Activated CD4-positive, alpha-beta T cell treated with anti-CD3 and anti-CD28 coated beads, Interleukin-2, amount 10 ng/mL, durations not matched to agents 7 days and 5 days (primary cell): ENCODE results near the gene SMIM29. TPM values are rescaled to one million over a fixed set of nuclear protein-coding genes. Genes with fewer than 3 reads are reported as not detected.

Experiments used
- CTCF ChIA-PET: fragments of 350-600 bp; sonication (Branson Sonifier 250); formaldehyde crosslinking; loops from one replicate; lab custom pipeline; 2021; ENCODE audit warnings: antibody characterized with exemption; lab: Charles Lee
- POLR2A ChIA-PET: fragments of 350-600 bp; sonication (Branson Sonifier 250); formaldehyde crosslinking; loops from one replicate; lab custom pipeline; 2021; ENCODE audit warnings: antibody characterized with exemption; lab: Charles Lee
- DNase-seq: peaks from one replicate; pipeline ENCODE4 v3.0.0-alpha.2; 2020
- H3K27ac Mint-ChIP-seq: one replicate; pipeline ENCODE4 v1.8.0; 2021; ENCODE audit warnings: mild to moderate bottlenecking, moderate library complexity, mixed read lengths
- H3K27me3 Mint-ChIP-seq: one replicate; pipeline ENCODE4 v1.8.0; 2021; ENCODE audit warnings: mixed read lengths
- H3K36me3 Mint-ChIP-seq: one replicate; pipeline ENCODE4 v1.8.0; 2021; ENCODE audit warnings: low read depth, mixed read lengths
- H3K4me1 Mint-ChIP-seq: one replicate; pipeline ENCODE4 v1.8.0; 2021; ENCODE audit warnings: mixed read lengths
- H3K4me3 Mint-ChIP-seq: one replicate; pipeline ENCODE4 v1.8.0; 2021; ENCODE audit warnings: mild to moderate bottlenecking, moderate library complexity, mixed read lengths
- H3K9me3 Mint-ChIP-seq: one replicate; pipeline ENCODE4 v1.8.0; 2021; ENCODE audit warnings: mixed read lengths
- total RNA-seq, 2 experiments: library from RNA; stranded (reverse); gene quantifications; one replicate each; pipeline ENCODE4 v1.2.3, GENCODE V29; 2021

Gene SMIM29
- 10 to 100 TPM; 22.4 to 23.1 TPM for total RNA-seq

- peaks cover 49% of the 10 kb centered on the region for H3K4me1 Mint-ChIP-seq
Measured at GRCh38 chr6:34248727-34249468, at the start of gene SMIM29. SMIM29 (minus strand) TSS chr6:34249006; CDS start chr6:34247791, 1,215 bp downstream.

DNA sequence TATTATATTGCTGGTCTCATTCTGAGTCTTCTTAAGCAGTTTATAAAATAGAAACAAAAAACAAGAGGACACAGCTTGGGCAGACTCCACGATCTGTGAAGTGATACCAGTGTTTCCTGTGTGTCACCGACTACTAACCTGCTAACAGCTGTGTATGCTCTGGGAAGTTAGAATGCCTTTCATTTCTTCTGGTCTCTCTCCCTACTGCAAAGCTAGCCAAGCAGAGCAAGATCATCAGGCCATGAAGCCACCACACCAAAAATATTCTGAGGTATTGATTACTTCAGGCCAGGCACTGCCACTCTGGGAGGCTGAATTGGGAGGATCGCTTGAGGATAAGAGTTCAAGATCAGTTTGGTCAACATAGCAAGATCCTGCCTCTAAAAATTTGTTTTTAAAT, 46.9 kb upstream of the SMIM29 start:
- Mint-ChIP-seq H3K27ac (peak overlapping the region; percentile 64), H3K27me3 (no peaks in the 10 kb centered on the region), H3K4me1 (peaks cover 14% of the 10 kb centered on the region), H3K36me3 (peaks cover 17% of the 10 kb centered on the region), H3K9me3 (no peaks in the 10 kb centered on the region), H3K4me3 (peak overlapping the region; percentile 1)
- CTCF ChIA-PET = interaction anchor here (0.6 to 1.8 kb wide), 4 partner anchors 10 to 63 kb away, joined by 3 to 4 read pairs (median 4); no protein-coding TSS in a partner anchor
- DNase-seq = peak; percentile 24
- POLR2A ChIA-PET = interaction anchor here (0.6 kb wide), 1 partner anchor 24 kb away, joined by 5 read pairs; no protein-coding TSS in a partner anchor

More at GRCh38 chr6:34248727-34249468, at the start of gene SMIM29:
- H3K9me3 Mint-ChIP-seq = no peaks in the 10 kb centered on the region
- peak; percentile 97 for DNase-seq
- POLR2A ChIA-PET = interaction anchor here (1.4 kb wide), 1 partner anchor 166 kb away, joined by 4 read pairs; no protein-coding TSS in a partner anchor
- H3K36me3 Mint-ChIP-seq = peaks cover 17% of the 10 kb centered on the region
- CTCF ChIA-PET = interaction anchor here (0.6 to 4.9 kb wide), 40 partner anchors 8 to 1103 kb away, joined by 3 to 40 read pairs (median 4); partner anchors contain the start of gene HMGA1
- peak within 1 kb of the TSS; percentile 97 for H3K27ac Mint-ChIP-seq
- peaks cover 6% of the 10 kb centered on the region for H3K27me3 Mint-ChIP-seq
- H3K4me3 Mint-ChIP-seq = peak within 1 kb of the TSS; percentile 96

DNA sequence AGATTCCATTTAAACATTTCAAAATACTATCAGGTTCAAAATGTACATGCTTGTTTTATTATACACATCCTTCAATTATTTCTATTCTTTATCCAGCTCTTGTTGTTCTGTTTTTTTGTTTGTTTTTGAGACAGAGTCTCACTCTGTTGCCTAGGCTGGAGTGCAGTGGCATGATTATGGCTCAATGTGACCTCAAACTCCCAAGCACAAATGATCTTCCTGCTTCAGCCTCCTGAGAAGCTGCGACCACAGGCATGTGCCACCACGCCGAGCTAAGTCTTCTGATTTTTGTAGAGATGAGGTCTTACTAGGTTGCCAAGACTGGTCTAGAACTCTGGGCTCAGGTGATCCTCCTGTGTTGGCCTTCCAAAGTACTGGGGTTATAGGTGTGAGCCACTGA, 44.1 kb upstream of the SMIM29 start:
- no peak overlapping the region for H3K4me3 Mint-ChIP-seq
- POLR2A ChIA-PET = interaction anchor here (0.6 kb wide), 1 partner anchor 22 kb away, joined by 3 read pairs; no protein-coding TSS in a partner anchor
- no peak overlapping the region for H3K27ac Mint-ChIP-seq

GRCh38 chr6:34289137-34289536, 40.3 kb upstream of the SMIM29 start:
- DNase-seq = no peak
- Mint-ChIP-seq H3K4me1 (peaks cover 31% of the 10 kb centered on the region), H3K4me3 (no peak overlapping the region), H3K9me3 (no peaks in the 10 kb centered on the region), H3K27me3 (no peaks in the 10 kb centered on the region), H3K27ac (peak overlapping the region; percentile 58), H3K36me3 (peaks cover 37% of the 10 kb centered on the region)
- CTCF ChIA-PET = interaction anchor here (0.9 to 1.9 kb wide), 2 partner anchors 12 to 15 kb away, joined by 3 to 4 read pairs; no protein-coding TSS in a partner anchor
- POLR2A ChIA-PET = no interaction called here

More for the DNA sequence above, 44.1 kb upstream of the SMIM29 start:
- H3K9me3 Mint-ChIP-seq = no peaks in the 10 kb centered on the region
- H3K4me1 Mint-ChIP-seq = peaks cover 30% of the 10 kb centered on the region
- DNase-seq = no peak
- CTCF ChIA-PET = interaction anchor here (0.5 to 1.3 kb wide), 3 partner anchors 10 to 1324 kb away, joined by 3 to 4 read pairs (median 3); partner anchors contain the start of gene SMIM29
- H3K27me3 Mint-ChIP-seq = no peaks in the 10 kb centered on the region
- peaks cover 25% of the 10 kb centered on the region for H3K36me3 Mint-ChIP-seq

GRCh38 chr6:34288581-34288980, 39.8 kb upstream of the SMIM29 start:
- DNase-seq = peak; percentile 39
- Mint-ChIP-seq H3K9me3 (no peaks in the 10 kb centered on the region), H3K27ac (peak overlapping the region; percentile 47), H3K27me3 (no peaks in the 10 kb centered on the region), H3K4me1 (peaks cover 31% of the 10 kb centered on the region), H3K36me3 (peaks cover 36% of the 10 kb centered on the region), H3K4me3 (no peak overlapping the region)
- POLR2A ChIA-PET = no interaction called here
- CTCF ChIA-PET = no interaction called here

- no peaks in the 10 kb centered on the region for H3K9me3 Mint-ChIP-seq
- CTCF ChIA-PET = no interaction called here
- no peak for DNase-seq
- H3K4me1 Mint-ChIP-seq = peaks cover 31% of the 10 kb centered on the region
- H3K27me3 Mint-ChIP-seq = no peaks in the 10 kb centered on the region
- no peak overlapping the region for H3K27ac Mint-ChIP-seq
- H3K4me3 Mint-ChIP-seq = no peak overlapping the region
- POLR2A ChIA-PET = no interaction called here
- H3K36me3 Mint-ChIP-seq = peaks cover 32% of the 10 kb centered on the region
Measured at GRCh38 chr6:34285448-34286164, 36.8 kb upstream of the SMIM29 start.

DNA sequence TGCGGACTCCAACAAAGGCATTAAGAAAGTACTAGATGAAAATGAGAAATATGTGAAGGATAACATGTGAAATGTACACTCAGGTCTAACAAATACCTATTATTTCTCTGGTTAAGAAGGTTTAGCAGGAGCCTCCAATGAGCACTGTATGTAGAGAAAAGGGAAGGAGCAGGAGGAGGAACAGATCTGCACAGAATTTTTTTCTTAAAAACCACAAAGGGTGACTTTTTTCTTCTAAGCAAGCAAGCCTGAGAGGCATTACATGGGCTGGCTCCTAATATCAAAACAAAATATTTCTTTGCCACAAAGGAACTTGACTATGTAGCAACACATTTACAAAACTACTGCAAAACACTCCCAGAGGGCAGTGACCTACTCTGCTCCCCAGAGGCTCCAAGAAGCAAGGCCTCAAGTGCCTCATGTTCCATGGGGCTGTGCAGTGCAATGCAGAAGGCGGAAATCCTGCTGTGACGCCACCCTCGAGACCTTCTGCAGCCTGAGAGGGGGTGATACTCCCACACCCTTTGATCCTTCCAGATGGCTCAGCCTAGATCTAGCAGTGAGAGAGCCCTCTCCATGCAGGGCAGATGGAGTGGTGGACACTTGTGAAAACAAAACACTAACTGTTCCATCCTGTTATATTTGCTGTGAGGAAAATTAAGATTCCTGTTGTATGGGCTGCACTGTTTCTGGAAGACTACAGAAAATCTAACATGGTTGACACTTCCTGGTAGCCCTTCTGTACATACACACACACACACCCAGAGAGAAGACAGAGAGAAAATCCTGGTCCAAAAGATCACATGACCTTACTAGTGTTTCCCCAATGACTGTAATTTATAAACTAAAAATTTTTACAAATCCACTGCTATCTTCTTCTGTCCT, 36.0 kb upstream of the SMIM29 start:
- DNase-seq = no peak
- Mint-ChIP-seq H3K4me1 (peaks cover 30% of the 10 kb centered on the region), H3K9me3 (no peaks in the 10 kb centered on the region), H3K27ac (no peak overlapping the region), H3K36me3 (peaks cover 33% of the 10 kb centered on the region), H3K4me3 (no peak overlapping the region), H3K27me3 (no peaks in the 10 kb centered on the region)
- CTCF ChIA-PET = interaction anchor here (0.7 to 0.9 kb wide), 2 partner anchors 77 to 667 kb away, joined by 3 to 5 read pairs; no protein-coding TSS in a partner anchor
- POLR2A ChIA-PET = no interaction called here

GRCh38 chr6:34281702-34282334, 33.0 kb upstream of the SMIM29 start:
- POLR2A ChIA-PET = no interaction called here
- no peak overlapping the region for H3K27ac Mint-ChIP-seq
- H3K36me3 Mint-ChIP-seq = peaks cover 19% of the 10 kb centered on the region
- no peak overlapping the region for H3K4me3 Mint-ChIP-seq
- H3K27me3 Mint-ChIP-seq = no peaks in the 10 kb centered on the region
- H3K4me1 Mint-ChIP-seq = peaks cover 18% of the 10 kb centered on the region
- no peaks in the 10 kb centered on the region for H3K9me3 Mint-ChIP-seq
- CTCF ChIA-PET = interaction anchor here (0.6 to 1.4 kb wide), 2 partner anchors 18 to 89 kb away, joined by 3 read pairs; no protein-coding TSS in a partner anchor
- no peak for DNase-seq

DNA sequence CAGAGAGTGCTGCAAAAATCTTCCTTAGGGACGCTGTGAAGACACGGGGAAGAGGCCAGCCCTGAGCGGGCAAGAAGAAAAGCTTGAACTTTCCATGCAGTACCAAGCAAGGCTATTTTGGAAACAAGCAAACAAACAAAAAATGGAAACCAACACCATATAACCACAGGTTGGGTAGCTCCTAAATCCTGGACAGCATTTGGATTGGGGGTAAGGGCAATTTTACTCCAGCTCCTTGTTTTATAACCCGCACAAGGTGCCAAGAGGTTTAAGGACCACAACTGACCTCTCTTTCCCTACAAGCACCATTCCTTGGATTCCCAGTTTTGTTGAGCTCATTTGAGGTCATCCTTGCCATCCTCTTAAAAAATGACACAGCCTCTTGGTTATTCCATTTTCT, 31.4 kb upstream of the SMIM29 start:
- H3K4me1 Mint-ChIP-seq = peaks cover 18% of the 10 kb centered on the region
- H3K27ac Mint-ChIP-seq = no peak overlapping the region
- CTCF ChIA-PET = interaction anchor here (1.3 to 1.8 kb wide), 2 partner anchors 15 to 31 kb away, joined by 4 to 5 read pairs; no protein-coding TSS in a partner anchor
- DNase-seq = no peak
- H3K36me3 Mint-ChIP-seq = peaks cover 16% of the 10 kb centered on the region
- POLR2A ChIA-PET = no interaction called here
- H3K9me3 Mint-ChIP-seq = no peaks in the 10 kb centered on the region
- no peaks in the 10 kb centered on the region for H3K27me3 Mint-ChIP-seq
- H3K4me3 Mint-ChIP-seq = no peak overlapping the region

- no peak for DNase-seq
- ChIA-PET POLR2A (no interaction called here), CTCF (interaction anchor here (1.4 kb wide), 1 partner anchor 42 kb away, joined by 3 read pairs; no protein-coding TSS in a partner anchor)
- H3K27me3 Mint-ChIP-seq = no peaks in the 10 kb centered on the region
- no peak overlapping the region for H3K4me3 Mint-ChIP-seq
- H3K27ac Mint-ChIP-seq = no peak overlapping the region
- peaks cover 10% of the 10 kb centered on the region for H3K4me1 Mint-ChIP-seq
- H3K9me3 Mint-ChIP-seq = no peaks in the 10 kb centered on the region
- peaks cover 11% of the 10 kb centered on the region for H3K36me3 Mint-ChIP-seq
Measured at GRCh38 chr6:34278833-34279232, 30.0 kb upstream of the SMIM29 start.

GRCh38 chr6:34277763-34278112, 28.9 kb upstream of the SMIM29 start:
- no peak overlapping the region for H3K4me3 Mint-ChIP-seq
- ChIA-PET CTCF (interaction anchor here (1.4 kb wide), 1 partner anchor 43 kb away, joined by 3 read pairs; no protein-coding TSS in a partner anchor), POLR2A (no interaction called here)
- H3K27ac Mint-ChIP-seq = no peak overlapping the region
- no peaks in the 10 kb centered on the region for H3K9me3 Mint-ChIP-seq
- no peak for DNase-seq
- H3K4me1 Mint-ChIP-seq = peaks cover 10% of the 10 kb centered on the region
- H3K27me3 Mint-ChIP-seq = no peaks in the 10 kb centered on the region
- H3K36me3 Mint-ChIP-seq = peaks cover 10% of the 10 kb centered on the region
